ENCODE measurements around the gene ZGPAT.

Gene ZGPAT

GRCh38 chr20:63735859-63736718 is 28.2 kb downstream of the ZGPAT start, which contains the start of gene LIME1:
LIME1 (plus strand) TSS chr20:63736664; CDS start chr20:63737550, 886 bp downstream.
- no peak for DNase-seq

GRCh38 chr20:63736893-63737694 is 29.3 kb downstream of the ZGPAT start:
- DNase-seq = peak; percentile 57

GRCh38 chr20:63737695-63737944 is 29.8 kb downstream of the ZGPAT start:
- DNase-seq = no peak

- peak; percentile 62 for DNase-seq
Measured at GRCh38 chr20:63737945-63738686, 30.3 kb downstream of the ZGPAT start.

- peak; percentile 86 for DNase-seq
Measured at GRCh38 chr20:63738687-63739129, 30.9 kb downstream of the ZGPAT start.

- DNase-seq = peak; percentile 79
Measured at GRCh38 chr20:63739130-63740069, 31.6 kb downstream of the ZGPAT start, which contains the start of gene SLC2A4RG. SLC2A4RG (plus strand) TSS chr20:63739776; CDS start chr20:63739913, 137 bp downstream.

GRCh38 chr20:63740070-63740626 is 32.3 kb downstream of the ZGPAT start:
- DNase-seq = peak; percentile 57

GRCh38 chr20:63740627-63741353 is 33.0 kb downstream of the ZGPAT start:
- peak; percentile 91 for DNase-seq

GRCh38 chr20:63741354-63741675 is 33.5 kb downstream of the ZGPAT start:
- DNase-seq = no peak

GRCh38 chr20:63741676-63742380 is 34.0 kb downstream of the ZGPAT start:
- no peak for DNase-seq

GRCh38 chr20:63742381-63743024 is 34.7 kb downstream of the ZGPAT start:
- no peak for DNase-seq

- DNase-seq = no peak
Measured at GRCh38 chr20:63743210-63743970, 35.6 kb downstream of the ZGPAT start.

- no peak for DNase-seq
Measured at GRCh38 chr20:63744158-63744557, 36.3 kb downstream of the ZGPAT start.

GRCh38 chr20:63744574-63745423 is 37.0 kb downstream of the ZGPAT start:
- no peak for DNase-seq

GRCh38 chr20:63745424-63745805 is 37.6 kb downstream of the ZGPAT start:
- DNase-seq = no peak

GRCh38 chr20:63745961-63746731 is 38.3 kb downstream of the ZGPAT start:
- DNase-seq = no peak

GRCh38 chr20:63746751-63747315 is 39.0 kb downstream of the ZGPAT start:
- DNase-seq = no peak
